Osteocyte (in vitro differentiated cells): ENCODE data around the gene BOK. TPM values are rescaled to one million over a fixed set of nuclear protein-coding genes. Genes with fewer than 3 reads are reported as not detected.
A peak's percentile ranks its signal among the peaks of the same experiment; 100 is the strongest.

ENCODE experiments used
- DNase-seq: peaks from one replicate; pipeline ENCODE4 v3.0.0; 2021; ENCODE audit warnings: mixed read lengths; ENCODE audit not compliant: unreplicated experiment; ENCODE audit errors: extremely low spot score
- H3K27ac Mint-ChIP-seq: one replicate; pipeline ENCODE4 v1.8.0; 2021; ENCODE audit warnings: mild to moderate bottlenecking, mixed read lengths; ENCODE audit not compliant: unreplicated experiment
- H3K27me3 Mint-ChIP-seq: one replicate; pipeline ENCODE4 v1.8.0; 2021; ENCODE audit warnings: mixed read lengths; ENCODE audit not compliant: unreplicated experiment
- H3K36me3 Mint-ChIP-seq: one replicate; pipeline ENCODE4 v1.8.0; 2021; ENCODE audit warnings: mixed read lengths; ENCODE audit not compliant: unreplicated experiment
- H3K4me1 Mint-ChIP-seq: one replicate; pipeline ENCODE4 v1.8.0; 2021; ENCODE audit warnings: mixed read lengths; ENCODE audit not compliant: unreplicated experiment
- H3K4me3 Mint-ChIP-seq: one replicate; pipeline ENCODE4 v1.8.0; 2021; ENCODE audit warnings: mild to moderate bottlenecking, moderate library complexity, mixed read lengths; ENCODE audit not compliant: unreplicated experiment
- H3K9me3 Mint-ChIP-seq: one replicate; pipeline ENCODE4 v1.8.0; 2021; ENCODE audit warnings: mixed read lengths; ENCODE audit not compliant: unreplicated experiment
- CTCF ChIP-seq: fragments of 200-600 bp; sonication (generic); IDR thresholded peaks from 2 replicates; pipeline ENCODE4 v1.5.0; 2021; ENCODE audit warnings: antibody characterized with exemption, mild to moderate bottlenecking, moderate library complexity
- total RNA-seq: library from RNA; stranded (reverse); gene quantifications from 2 replicates; pipeline ENCODE4 v1.2.1, GENCODE V29; 2021

BOK gene
- total RNA-seq, 1 donor from 2014 or later = 45.0 TPM

GRCh38 chr2:241612156-241613016, 53.8 kb downstream of the BOK start:
- H3K36me3 Mint-ChIP-seq = peaks cover 9% of the 10 kb centered on the region
- DNase-seq = no peak
- no peak overlapping the region for H3K4me3 Mint-ChIP-seq
- H3K9me3 Mint-ChIP-seq = no peaks in the 10 kb centered on the region
- H3K27ac Mint-ChIP-seq = no peak overlapping the region
- H3K4me1 Mint-ChIP-seq = peaks cover 16% of the 10 kb centered on the region
- H3K27me3 Mint-ChIP-seq = no peaks in the 10 kb centered on the region
- TF ChIP-seq CTCF = no peak

GRCh38 chr2:241613017-241613780, 54.7 kb downstream of the BOK start:
- H3K9me3 Mint-ChIP-seq = no peaks in the 10 kb centered on the region
- H3K27me3 Mint-ChIP-seq = no peaks in the 10 kb centered on the region
- H3K36me3 Mint-ChIP-seq = peaks cover 2% of the 10 kb centered on the region
- peaks cover 23% of the 10 kb centered on the region for H3K4me1 Mint-ChIP-seq
- no peak overlapping the region for H3K4me3 Mint-ChIP-seq
- no peak for TF ChIP-seq CTCF
- peak overlapping the region; percentile 23 for H3K27ac Mint-ChIP-seq
- no peak for DNase-seq

GRCh38 chr2:241615041-241615440, 56.5 kb downstream of the BOK start:
- H3K4me3 Mint-ChIP-seq = no peak overlapping the region
- H3K4me1 Mint-ChIP-seq = peaks cover 20% of the 10 kb centered on the region
- H3K27ac Mint-ChIP-seq = no peak overlapping the region
- H3K9me3 Mint-ChIP-seq = no peaks in the 10 kb centered on the region
- H3K27me3 Mint-ChIP-seq = no peaks in the 10 kb centered on the region
- no peak for DNase-seq
- TF ChIP-seq CTCF = no peak
- peaks cover 8% of the 10 kb centered on the region for H3K36me3 Mint-ChIP-seq

- Mint-ChIP-seq H3K27me3 (no peaks in the 10 kb centered on the region), H3K27ac (no peak overlapping the region), H3K4me1 (peaks cover 19% of the 10 kb centered on the region), H3K36me3 (peaks cover 10% of the 10 kb centered on the region), H3K9me3 (peaks cover under 1% of the 10 kb centered on the region), H3K4me3 (no peak overlapping the region)
- no peak for TF ChIP-seq CTCF
- no peak for DNase-seq
Measured at GRCh38 chr2:241615522-241616052, 57.0 kb downstream of the BOK start.
